K562 (cell line): ENCODE data around the gene TBC1D32. TPM values are rescaled to one million over a fixed set of nuclear protein-coding genes. Genes with fewer than 3 reads are reported as not detected.
"Not testable (repeated sequence)": the region's sequence is repeated elsewhere in the genome, so short reads cannot be mapped to it uniquely, and the experiment has no call there.

ENCODE experiments used
- ATAC-seq: fragments of 200-7000 bp; cut with Tn5 transposase; 3 replicates; pipeline ENCODE4 v1.9.1; 2020; ENCODE audit warnings: moderate library complexity
- BruUV-seq: library from RNA; stranded (reverse); fragments of 400-500 nt; replicated peaks from 2 replicates; lab custom pipeline; 2021; lab: Mats Ljungman, UMichigan
- CTCF ChIA-PET: fragments of 300-600 bp; formaldehyde crosslinking; extraction: SDS; loops from one replicate; lab custom pipeline; 2021; ENCODE audit warnings: low intra/inter-chr PET ratio; lab: Yijun Ruan, JAX
- POLR2A ChIA-PET: fragments of 300-600, 350-650 bp; sonication (Branson Sonifier 250); formaldehyde crosslinking; extraction: SDS; loops from one replicate; lab custom pipeline; 2021; ENCODE audit warnings: antibody characterized with exemption, inconsistent platforms; lab: Yijun Ruan, JAX
- DNase-seq, 4 experiments: peaks; one replicate each; pipeline versions ENCODE4 v3.0.0 to v3.0.0-alpha.2; 2011 to 2018; ENCODE audit warnings: low spot score in 3 of 4, mixed read lengths in 3 of 4; ENCODE audit errors: extremely low read depth in 1 of 4
- FAIRE-seq: peaks from 2 replicates; lab custom pipeline; 2011; peaks lifted over from hg19 to GRCh38; lab: Jason Lieb, UNC
- H2AFZ ChIP-seq: 2 replicates; pipeline ENCODE4 v1.6.0; 2011; ENCODE audit warnings: low read depth, low read length, control low read depth, inconsistent platforms
- H3K27ac ChIP-seq: fragments of 200-600 bp; 3 replicates; pipeline ENCODE4 v1.8.0; 2011; ENCODE audit warnings: low read depth, mild to moderate bottlenecking, control low read depth, inconsistent platforms, low read length, moderate library complexity, mixed read lengths; ENCODE audit errors: extremely low read depth
- H3K27me3 ChIP-seq, 2 experiments: fragments of 300-600 bp in 1 of 2; 2 replicates in 1 of 2; 3 replicates in 1 of 2; pipeline versions ENCODE4 v1.6.0 to v1.8.0; 2011; ENCODE audit warnings: inconsistent platforms in 2 of 2, low read length in 2 of 2, mild to moderate bottlenecking in 1 of 2, mixed read lengths in 1 of 2, moderate library complexity in 1 of 2; ENCODE audit not compliant: control insufficient read depth in 2 of 2, insufficient read depth in 2 of 2
- H3K36me3 ChIP-seq: fragments of 300-600 bp; 3 replicates; pipeline ENCODE4 v1.8.0; 2011; ENCODE audit warnings: mild to moderate bottlenecking, low read length, inconsistent platforms; ENCODE audit not compliant: control insufficient read depth, insufficient read depth
- H3K4me1 ChIP-seq, 2 experiments: fragments of 200-600 bp in 1 of 2; replicated peaks in 1 of 2; 2 replicates in 1 of 2; 3 replicates in 1 of 2; pipeline versions ENCODE4 v1.5.1 to v1.8.0; 2011; ENCODE audit warnings: inconsistent platforms in 2 of 2, low read length in 2 of 2, mild to moderate bottlenecking in 1 of 2, mixed read lengths in 1 of 2, moderate library complexity in 1 of 2; ENCODE audit not compliant: control insufficient read depth in 2 of 2, insufficient read depth in 2 of 2
- H3K4me2 ChIP-seq: 2 replicates; pipeline ENCODE4 v1.6.1; 2011; ENCODE audit warnings: low read length, control low read depth, inconsistent platforms, mixed read lengths; ENCODE audit not compliant: insufficient read depth
- H3K4me3 ChIP-seq: fragments of 200-600 bp; sonication (generic), shearing (Covaris generic); 2 replicates; pipeline ENCODE4 v1.5.1; 2016; ENCODE audit warnings: control low read depth, inconsistent platforms
- H3K79me2 ChIP-seq: fragments of 200-600 bp; 3 replicates; pipeline ENCODE4 v1.8.0; 2011; ENCODE audit warnings: low read length, inconsistent platforms; ENCODE audit not compliant: control insufficient read depth, insufficient read depth
- H3K9ac ChIP-seq, 2 experiments: 2 replicates each; pipeline versions ENCODE4 v1.6.0 to v1.6.1; 2011; ENCODE audit warnings: low read depth in 2 of 2, low read length in 2 of 2, control low read depth in 1 of 2, inconsistent platforms in 1 of 2, mild to moderate bottlenecking in 1 of 2, mixed read lengths in 1 of 2; ENCODE audit not compliant: insufficient read depth in 1 of 2
- H3K9me1 ChIP-seq: one replicate; pipeline ENCODE4 v1.6.0; 2011; ENCODE audit warnings: inconsistent platforms, mild to moderate bottlenecking, low read length, moderate library complexity; ENCODE audit not compliant: control insufficient read depth, insufficient read depth
- H3K9me3 ChIP-seq: replicated peaks from 2 replicates; pipeline ENCODE4 v1.5.1; 2011; ENCODE audit warnings: low read depth, low read length, inconsistent platforms; ENCODE audit not compliant: control insufficient read depth, insufficient read depth
- H4K20me1 ChIP-seq: replicated peaks from 2 replicates; pipeline ENCODE4 v1.6.1; 2011; ENCODE audit warnings: low read length, inconsistent platforms, mixed read lengths; ENCODE audit not compliant: control insufficient read depth, insufficient read depth
- TBL1XR1 ChIP-seq, 2 experiments: IDR thresholded peaks; 2 replicates each; pipeline ENCODE4 v1.6.1; 2012; ENCODE audit warnings: improper control_type of control experiment in 2 of 2, low read length in 2 of 2, mild to moderate bottlenecking in 1 of 2
- TOE1 ChIP-seq, 2 experiments: fragments of 450-650 bp in 1 of 2; sonication (generic) in 1 of 2; formaldehyde crosslinking in 1 of 2; IDR thresholded peaks; 2 replicates each; pipeline versions ENCODE4 v1.7.1 to v1.8.0; 2016 to 2022; ENCODE audit warnings: borderline replicate concordance in 2 of 2, mild to moderate bottlenecking in 2 of 2, antibody characterized with exemption in 1 of 2, inconsistent platforms in 1 of 2, low read depth in 1 of 2, missing genetic modification reagents in 1 of 2, moderate library complexity in 1 of 2
- TRIM25 ChIP-seq: fragments of 450-650 bp; IDR thresholded peaks from 2 replicates; pipeline ENCODE4 v1.7.0; 2016; ENCODE audit warnings: borderline replicate concordance
- ZNF212 ChIP-seq: fragments of 450-650 bp; formaldehyde crosslinking; IDR thresholded peaks from 2 replicates; pipeline ENCODE4 v1.4.0; 2020; ENCODE audit warnings: mild to moderate bottlenecking
- ZNF512 ChIP-seq: IDR thresholded peaks from 2 replicates; pipeline ENCODE4 v1.6.1; 2016; ENCODE audit warnings: missing genetic modification characterization, missing compliant biosample characterization
- WGBS: fragments of 100-300 bp; shearing (Covaris generic); methylation state at CpG from one replicate; pipeline ENCODE4 v1.1.6; 2016; ENCODE audit warnings: low coverage, mixed read lengths; ENCODE audit not compliant: insufficient coverage; ENCODE audit errors: missing lambda C conversion rate; 5-methylcytosine and 5-hydroxymethylcytosine counted together
- in situ Hi-C: fragments of 300-500 bp; cut with MboI; formaldehyde crosslinking; loops from 4 replicates; pipeline ENCODE4 v1.15.0; 2018; ENCODE audit warnings: inconsistent platforms, mixed read lengths
- intact Hi-C: fragments of 100-400 bp; cut with micrococcal nuclease; formaldehyde crosslinking; loops from 2 replicates; pipeline ENCODE4 v1.14.2; 2022
- polyA plus RNA-seq, 8 experiments: library from polyadenylated mRNA; depleted of rRNA in 4 of 8; stranded (reverse) in 5 of 8; unstranded in 3 of 8; fragments of >200 nt; fragmentation: Nextera tagmentation in 2 of 8; fragmentation: Illumina TruSeq in 1 of 8; extraction: Ambion mirVana in 2 of 8; extraction: Trizol in 1 of 8; gene quantifications; 2 replicates each; pipeline versions ENCODE4 v1.2.1 to v1.2.3, GENCODE V29; 2011 to 2014; ENCODE audit warnings: inconsistent platforms in 1 of 8, missing spikeins in 1 of 8
- total RNA-seq, 7 experiments: library from RNA; depleted of rRNA in 6 of 7; stranded (reverse); fragments of >200 nt in 6 of 7; fragmentation: Illumina TruSeq in 2 of 7; extraction: Trizol in 2 of 7; gene quantifications; 2 replicates each; pipeline versions ENCODE4 v1.2.1 to v1.2.3, GENCODE V29; 2011 to 2021; ENCODE audit warnings: low replicate concordance in 1 of 7

TBC1D32 gene
- total and polyA plus RNA-seq, 9 of the 15 experiments (the other 6 are each of a cell fraction or from before 2014, with no cell fraction given) = 2.5 to 9.6 (median 3.9) TPM

GRCh38 chr6:121216928-121217327 is 117.4 kb downstream of the TBC1D32 start:
- POLR2A ChIA-PET = no interaction called here
- ATAC-seq = no peak

GRCh38 chr6:121213341-121213740 is 120.9 kb downstream of the TBC1D32 start:
- in situ Hi-C loops, H3K36me3 ChIP-seq, POLR2A ChIA-PET, FAIRE-seq, H3K4me1 ChIP-seq, H3K27me3 ChIP-seq, ATAC-seq, DNase-seq, H3K27ac ChIP-seq, H3K9me3 ChIP-seq, H3K9ac ChIP-seq, H3K9me1 ChIP-seq, H2AFZ ChIP-seq, BruUV-seq, H4K20me1 ChIP-seq, H3K4me3 ChIP-seq, H3K4me2 ChIP-seq, CTCF ChIA-PET, H3K79me2 ChIP-seq: not testable (repeated sequence)
- intact Hi-C loops = loop anchor here (5.0 kb wide), 1 partner anchor 834 kb away; no protein-coding TSS in a partner anchor
- WGBS = 25% methylated on average over 2 of the region's 2 CpGs

More at GRCh38 chr6:121216928-121217327, 117.4 kb downstream of the TBC1D32 start:
- intact Hi-C loops = no loop called here
- Histone ChIP-seq H3K9me3 (no peaks in the 10 kb centered on the region), H2AFZ (no peak overlapping the region), H4K20me1 (no peaks in the 10 kb centered on the region), H3K79me2 (no peaks in the 10 kb centered on the region), H3K9me1 (no peaks in the 10 kb centered on the region), H3K27me3 (no peaks in the 10 kb centered on the region), H3K4me2 (no peak overlapping the region), H3K4me1 (no peaks in the 10 kb centered on the region)
- WGBS = 22% methylated on average over 1 of the region's 1 CpG
- no peak for TF ChIP-seq TRIM25
- no peak for TF ChIP-seq TOE1 (IDR thresholded peaks at IDR 0.05; ENCODE audit: borderline replicate concordance)
- TF ChIP-seq TOE1 (CRISPR knock-in tag; IDR thresholded peaks at IDR 0.05; ENCODE audit: borderline replicate concordance, low read depth) = no peak
- TF ChIP-seq ZNF512 (tag) = no peak
- TF ChIP-seq ZNF212 = no peak
- no peak for TF ChIP-seq TBL1XR1 (IDR thresholded peaks at IDR 0.05; ENCODE audit: low read length in 2 of 2)
- TF ChIP-seq, all 486 proteins: peak for 0
- BruUV-seq = no TSS peak
- Histone ChIP-seq H3K9ac (no peak overlapping the region), H3K4me3 (no peak overlapping the region), H3K36me3 (no peaks in the 10 kb centered on the region), H3K27ac (no peak overlapping the region)
- no peak for FAIRE-seq
- CTCF ChIA-PET = no interaction called here
- no peak for DNase-seq
- in situ Hi-C loops = no loop called here
